Tibial nerve (tissue), 4 donors: ENCODE results near the gene LRP1.

ENCODE experiments used
- CTCF ChIP-seq, 5 experiments: fragments of 200-600 bp in 3 of 5; fragments of 450-650 bp in 2 of 5; sonication (generic) in 3 of 5; IDR thresholded peaks; one replicate each; pipeline ENCODE4 v1.5.1; 2016 to 2019; ENCODE audit warnings: antibody characterized with exemption in 5 of 5, mild to moderate bottlenecking in 3 of 5, moderate library complexity in 2 of 5
- EP300 ChIP-seq, 2 donors: sonication (generic); formaldehyde crosslinking; IDR thresholded peaks; one replicate each; pipeline ENCODE4 v1.6.1; 2017; ENCODE audit warnings: antibody characterized with exemption in 2 of 2, mild to moderate bottlenecking in 1 of 2
- POLR2A ChIP-seq, 2 donors: fragments of 450-650 bp; IDR thresholded peaks; one replicate each; pipeline ENCODE4 v1.6.1; 2017; ENCODE audit warnings: antibody characterized with exemption in 2 of 2, mild to moderate bottlenecking in 2 of 2, moderate library complexity in 2 of 2

DNA sequence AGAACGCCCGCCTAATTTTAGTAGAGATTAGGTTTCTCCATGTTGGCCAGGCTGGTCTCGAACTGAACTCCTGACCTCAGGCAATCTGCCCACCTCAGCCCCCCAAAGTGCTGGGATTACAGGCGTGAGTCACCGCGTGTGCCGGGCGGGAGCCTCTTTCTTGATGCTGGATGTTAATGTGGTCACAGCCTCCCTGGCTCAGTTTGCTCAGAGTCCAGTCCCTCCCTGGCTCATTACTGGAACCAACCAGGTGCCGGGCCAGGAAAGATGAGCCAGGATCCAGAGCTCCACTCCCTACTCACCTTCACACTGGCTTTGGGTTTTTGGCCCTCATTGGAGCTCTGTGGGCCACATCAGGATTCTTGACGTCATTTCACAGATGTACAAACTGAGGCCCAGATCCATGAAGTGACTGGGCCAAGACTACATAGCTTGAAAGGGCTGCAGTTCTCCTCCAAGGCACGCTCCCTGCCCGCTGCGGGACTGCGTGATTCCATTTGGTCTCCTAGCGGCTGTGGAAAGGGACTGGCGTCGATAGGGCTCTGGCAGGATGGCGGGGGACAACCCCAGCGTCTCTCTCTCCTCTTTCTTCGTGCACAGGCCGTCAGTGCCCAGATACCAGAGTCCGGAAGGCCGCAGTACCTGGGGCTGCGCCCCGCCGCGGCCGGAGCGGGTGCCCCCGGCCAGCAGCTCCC is 96.1 kb downstream of the LRP1 start:
- TF ChIP-seq POLR2A (IDR thresholded peaks at IDR 0.05) (no peak), CTCF (IDR thresholded peaks at IDR 0.05) (no peak), EP300 (IDR thresholded peaks at IDR 0.05) (no peak)
